Endothelial cell of hepatic sinusoid (primary cell): Measurements from ENCODE around the gene AOPEP.
"Not testable (repeated sequence)": the region's sequence is repeated elsewhere in the genome, so short reads cannot be mapped to it uniquely, and the experiment has no call there.

Experiments
- in situ Hi-C: cut with HindIII; loops from 2 replicates; pipeline ENCODE4 v1.10.0; 2017; ENCODE audit warnings: low sequenced_read_pairs

AOPEP gene

DNA sequence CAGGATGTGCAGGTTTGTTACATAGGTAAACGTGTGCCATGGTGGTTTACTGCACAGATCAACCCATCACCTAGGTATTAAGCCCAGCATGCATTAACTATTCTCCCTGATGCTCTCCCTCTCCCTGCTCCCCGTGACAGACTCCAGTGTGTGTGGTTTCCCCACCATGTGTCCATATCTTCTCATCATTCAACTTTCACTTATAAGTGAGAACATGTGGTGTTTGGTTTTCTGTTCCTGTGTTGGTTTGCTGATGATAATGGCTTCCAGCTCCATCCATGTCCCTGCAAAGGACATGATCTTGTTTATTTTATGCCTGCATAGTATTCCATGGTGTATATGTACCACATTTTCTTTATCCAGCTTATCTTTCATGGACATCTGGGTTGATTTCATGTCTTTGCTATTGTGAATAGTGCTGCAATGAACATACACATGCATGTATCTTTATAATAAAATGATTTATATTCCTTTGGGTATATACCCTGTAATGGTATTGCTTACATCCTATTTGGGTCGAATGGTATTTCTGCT lies 103.6 kb downstream of the AOPEP start:
- in situ Hi-C loops: not testable (repeated sequence)

- in situ Hi-C loops: no loop called here
Observed at GRCh38 chr9:94833802-94834201, 107.3 kb downstream of the AOPEP start.

DNA sequence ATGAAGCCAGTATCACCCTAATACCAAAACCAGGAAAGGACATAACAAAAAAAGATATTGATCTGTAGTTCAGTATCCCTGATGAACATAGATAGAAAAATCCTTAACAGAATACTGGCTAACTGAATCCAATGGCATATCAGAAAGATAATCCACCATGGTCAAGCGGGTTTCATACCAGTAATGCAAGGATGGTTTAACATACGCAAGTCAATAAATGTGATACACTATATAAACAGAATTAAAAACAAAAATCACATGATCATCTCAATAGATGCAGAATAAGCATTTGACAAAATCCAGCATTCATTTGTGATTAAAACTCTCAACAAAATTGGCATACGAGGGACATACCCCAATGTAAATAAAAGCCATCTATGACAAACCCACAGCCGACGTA lies 110.9 kb downstream of the AOPEP start:
- in situ Hi-C loops: no loop called here

DNA sequence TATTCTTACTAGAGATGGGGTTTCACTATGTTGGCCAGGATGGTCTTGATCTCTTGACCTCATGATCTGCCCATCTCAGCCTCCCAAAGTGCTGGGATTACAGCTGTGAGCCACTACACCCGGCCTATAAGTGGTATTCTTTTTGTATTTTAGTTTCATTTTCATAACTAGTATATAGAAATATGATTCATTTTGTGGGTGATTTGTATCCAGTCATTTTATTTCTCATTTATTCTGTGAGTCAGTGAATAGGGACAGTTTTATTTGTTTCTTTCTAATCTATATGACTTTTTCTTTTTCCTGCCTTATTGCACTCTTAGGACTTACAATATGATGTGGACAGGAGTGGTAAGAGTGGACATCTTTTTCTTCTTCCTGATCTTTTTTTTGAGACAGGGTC lies 112.9 kb downstream of the AOPEP start:
- in situ Hi-C loops: no loop called here

DNA sequence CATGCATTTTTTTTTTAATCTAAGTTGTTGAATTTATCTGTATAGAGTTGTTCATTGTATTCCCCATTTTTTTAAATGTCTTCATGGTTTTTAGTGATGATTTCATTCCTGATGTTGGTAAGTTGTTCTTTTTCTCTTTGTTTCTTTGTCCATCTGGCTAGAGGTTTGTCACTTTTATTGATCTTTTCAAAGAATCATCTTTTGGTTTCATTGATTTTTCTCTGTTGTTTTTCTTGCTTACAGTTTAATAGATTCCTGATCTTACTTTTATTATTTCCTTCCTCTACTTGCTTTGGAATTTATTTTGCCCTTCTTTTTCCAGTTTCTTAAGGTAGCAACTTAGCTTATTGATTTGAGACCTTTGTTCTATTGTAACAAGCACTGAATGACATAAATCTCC lies 114.2 kb downstream of the AOPEP start:
- in situ Hi-C loops: no loop called here

- in situ Hi-C loops: no loop called here
Observed at GRCh38 chr9:94843134-94843533, 116.6 kb downstream of the AOPEP start.

DNA sequence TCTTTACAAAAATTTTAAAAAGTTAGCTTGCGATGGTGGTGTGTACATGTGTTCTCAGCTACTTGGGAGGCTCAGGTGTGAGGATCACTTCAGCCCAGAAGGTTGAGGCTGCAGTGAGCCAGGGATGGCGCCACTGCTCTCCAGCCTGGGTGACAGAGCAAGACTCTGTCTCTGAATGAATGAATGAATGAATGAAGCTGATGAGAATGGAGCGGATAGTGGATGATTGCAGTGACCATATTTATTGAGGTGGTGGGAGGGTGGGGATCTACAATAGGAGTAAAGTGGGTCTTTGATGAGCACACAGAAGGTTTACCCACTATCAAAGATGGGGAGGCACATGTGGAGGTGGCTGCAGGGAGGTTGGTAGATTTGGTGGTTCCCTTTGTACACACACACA lies 120.2 kb downstream of the AOPEP start:
- in situ Hi-C loops: no loop called here

GRCh38 chr9:94847486-94847885 lies 121.0 kb downstream of the AOPEP start:
- in situ Hi-C loops: no loop called here

GRCh38 chr9:94848791-94849190 lies 122.3 kb downstream of the AOPEP start:
- in situ Hi-C loops: not testable (repeated sequence)

- in situ Hi-C loops: no loop called here
Observed at GRCh38 chr9:94850540-94851434, 124.3 kb downstream of the AOPEP start.

DNA sequence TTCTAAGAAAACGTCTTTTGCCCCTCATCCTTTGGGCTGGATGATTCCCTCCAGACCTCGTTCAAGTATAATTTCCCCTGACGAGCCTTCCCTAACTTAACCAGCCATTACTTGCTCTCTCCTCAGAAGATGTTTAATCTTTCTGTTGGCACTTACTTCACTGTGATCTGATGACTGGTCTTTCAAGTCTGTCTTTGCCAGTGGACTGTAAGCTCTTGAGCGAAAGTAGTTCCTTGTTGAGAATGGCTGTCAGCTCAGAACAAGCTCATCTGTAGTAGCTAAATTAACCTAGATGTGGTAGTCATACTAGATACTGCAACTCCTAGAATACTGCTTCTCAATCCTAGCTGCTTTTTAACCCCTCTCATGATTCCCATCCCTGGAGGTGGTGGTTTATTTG lies 125.0 kb downstream of the AOPEP start:
- in situ Hi-C loops: no loop called here

GRCh38 chr9:94851892-94852291 lies 125.4 kb downstream of the AOPEP start:
- in situ Hi-C loops: no loop called here

DNA sequence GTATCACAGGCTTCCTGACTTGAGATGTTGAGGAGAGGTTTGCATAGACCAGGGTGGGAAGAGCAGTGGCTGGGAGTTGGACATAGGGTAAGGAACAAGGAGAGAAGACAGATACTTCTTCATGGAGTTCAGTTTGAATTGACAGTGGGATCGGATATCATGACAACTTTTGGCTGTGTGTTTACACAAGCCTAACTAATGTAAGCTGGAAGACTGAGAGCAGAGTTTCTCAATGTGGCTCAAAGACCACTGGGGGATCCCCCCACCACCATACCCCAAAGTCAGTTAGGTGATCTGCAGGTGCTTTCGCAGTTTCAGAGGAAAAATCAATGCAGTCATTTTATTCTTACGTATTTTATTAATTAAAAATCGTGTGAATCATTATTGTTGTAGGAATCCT lies 125.9 kb downstream of the AOPEP start:
- in situ Hi-C loops: no loop called here

- in situ Hi-C loops: no loop called here
Observed at GRCh38 chr9:94853887-94854286, 127.4 kb downstream of the AOPEP start.

DNA sequence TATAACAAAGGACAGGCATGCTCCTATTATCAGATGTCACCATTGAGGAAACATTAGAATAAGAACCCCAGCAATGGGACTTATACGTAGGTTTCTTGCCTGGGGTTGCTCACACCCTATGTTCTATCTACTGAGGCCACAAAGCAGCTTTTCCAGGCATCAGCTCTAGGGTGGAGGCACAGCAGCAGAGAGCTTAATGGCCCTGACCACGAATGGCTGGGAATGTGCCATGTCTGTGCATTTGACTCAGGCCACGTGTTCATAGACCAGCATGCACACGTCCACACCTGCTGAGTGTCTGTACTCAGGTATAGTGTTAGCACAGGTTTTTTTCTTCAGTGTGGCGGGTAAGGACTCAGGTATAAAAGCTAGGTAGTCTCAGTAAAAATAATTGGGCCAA lies 129.4 kb downstream of the AOPEP start:
- in situ Hi-C loops: no loop called here

- in situ Hi-C loops: no loop called here
Observed at GRCh38 chr9:94857791-94858190, 131.3 kb downstream of the AOPEP start.

DNA sequence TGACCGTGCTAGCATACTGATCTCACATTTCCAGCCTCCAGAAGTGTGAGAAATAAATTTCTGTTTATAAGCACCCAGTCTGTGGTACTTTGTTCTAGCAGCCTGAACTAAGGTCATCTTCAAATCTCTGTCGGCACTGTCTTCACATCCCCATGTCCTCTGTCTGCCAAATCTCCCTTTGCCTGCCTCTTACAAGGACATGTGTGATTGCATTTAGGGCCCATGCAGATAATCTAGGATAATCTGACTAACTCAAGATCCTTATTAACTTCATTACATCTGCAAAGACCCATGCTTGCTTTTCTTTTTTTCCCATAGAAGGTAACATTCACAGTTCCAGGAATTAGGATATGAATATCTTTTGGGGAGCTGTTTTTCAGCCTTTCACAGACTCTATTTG lies 132.7 kb downstream of the AOPEP start:
- in situ Hi-C loops: no loop called here

GRCh38 chr9:94859891-94860290 lies 133.4 kb downstream of the AOPEP start:
- in situ Hi-C loops: no loop called here

DNA sequence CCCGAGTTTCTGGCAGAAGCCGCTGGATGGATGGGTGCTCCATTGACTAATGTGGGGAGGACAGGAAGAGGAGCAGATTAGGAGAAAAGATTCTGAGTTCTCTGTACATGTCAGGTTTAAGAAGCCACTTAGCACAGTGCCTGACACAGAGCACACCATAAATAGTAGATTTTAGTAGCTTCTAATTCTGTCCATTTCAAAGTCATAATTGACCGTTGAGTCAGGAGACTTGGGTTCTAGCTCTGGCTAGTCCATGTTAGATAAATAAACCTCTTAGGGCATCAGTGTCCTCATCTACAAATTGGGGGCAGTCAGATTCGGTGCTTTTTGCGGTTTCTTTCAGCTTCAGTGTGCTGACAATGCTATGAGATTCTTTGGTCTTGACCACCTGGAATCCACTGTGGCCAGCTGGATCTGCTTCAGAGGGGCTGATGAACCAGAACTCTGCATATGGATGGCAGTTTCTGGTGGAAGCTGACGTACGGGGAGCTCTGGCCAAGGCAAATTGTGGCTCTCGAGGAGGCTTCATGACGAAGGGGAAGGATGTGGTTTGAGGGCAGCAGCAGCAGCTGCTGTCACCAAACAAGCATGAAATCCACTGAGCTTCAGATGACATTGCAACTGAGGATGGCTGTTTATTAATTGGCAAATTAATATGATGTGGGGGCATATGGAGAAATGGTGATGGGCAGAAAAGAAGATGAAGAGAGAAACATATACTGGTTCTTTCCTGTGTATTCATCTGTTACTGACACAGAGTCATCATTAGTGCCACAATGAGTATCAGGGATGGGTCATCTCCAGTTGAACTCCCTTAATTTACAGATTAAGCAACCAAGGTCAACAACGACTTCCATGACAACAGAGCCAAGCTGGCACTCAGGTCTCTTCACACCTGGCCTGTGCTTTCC lies 134.4 kb downstream of the AOPEP start:
- in situ Hi-C loops: no loop called here

GRCh38 chr9:94861589-94862272 lies 135.2 kb downstream of the AOPEP start:
- in situ Hi-C loops: no loop called here

- in situ Hi-C loops: no loop called here
Observed at GRCh38 chr9:94864196-94864595, 137.7 kb downstream of the AOPEP start.
